GM21390 (cell line): ENCODE measurements around the gene DDX25.

ENCODE experiments used
- ATAC-seq: cut with Tn5 transposase; IDR thresholded peaks from one replicate; pipeline ENCODE4 v1.9.1; 2021; ENCODE audit not compliant: unreplicated experiment

DDX25 gene

GRCh38 chr11:125968354-125968753 lies 64.0 kb downstream of the DDX25 start:
- no peak for ATAC-seq

- ATAC-seq: no peak
Measured at GRCh38 chr11:125971618-125972017, 67.3 kb downstream of the DDX25 start.

- no peak for ATAC-seq
Measured at GRCh38 chr11:125974284-125974683, 70.0 kb downstream of the DDX25 start.

GRCh38 chr11:125975634-125976033 lies 71.3 kb downstream of the DDX25 start:
- no peak for ATAC-seq

GRCh38 chr11:125976156-125976555 lies 71.8 kb downstream of the DDX25 start:
- no peak for ATAC-seq

- ATAC-seq: no peak
Measured at GRCh38 chr11:125977333-125977732, 73.0 kb downstream of the DDX25 start.

- no peak for ATAC-seq
Measured at GRCh38 chr11:125978181-125978716, 73.9 kb downstream of the DDX25 start.
